ENCODE data around the gene CAPN15.

CAPN15 gene

DNA sequence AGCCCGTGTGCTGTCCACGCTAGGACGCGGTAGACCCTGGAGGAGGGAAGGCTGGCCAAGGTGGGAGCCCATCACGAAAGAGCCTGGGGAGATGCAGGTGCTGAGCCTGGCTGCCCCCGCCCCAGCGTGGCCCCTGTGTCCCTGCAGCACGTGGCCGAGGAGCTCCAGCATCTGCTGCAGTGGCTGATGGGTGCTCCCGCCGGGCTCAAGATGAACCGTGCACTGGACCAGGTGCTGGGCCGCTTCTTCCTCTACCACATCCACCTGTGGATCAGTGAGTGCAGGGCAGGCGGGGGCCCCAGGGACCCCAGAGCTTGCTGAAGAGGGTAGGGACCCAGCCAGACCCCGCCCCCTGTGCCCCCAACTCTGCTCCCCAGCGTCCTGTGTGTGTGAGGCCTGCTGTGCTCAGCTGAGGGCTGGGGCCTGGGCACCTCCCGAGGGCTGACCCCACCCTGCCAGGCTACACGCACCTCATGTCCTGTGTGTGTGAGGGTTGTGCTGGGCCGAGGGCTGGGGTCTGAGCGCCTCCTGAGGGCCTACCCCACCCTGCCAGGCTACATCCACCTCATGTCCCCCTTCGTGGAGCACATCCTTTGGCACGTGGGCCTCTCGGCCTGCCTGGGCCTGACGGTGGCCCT, 50.8 kb downstream of the CAPN15 start:
- no peak for DNase-seq (ENCODE audit: low spot score)

DNA sequence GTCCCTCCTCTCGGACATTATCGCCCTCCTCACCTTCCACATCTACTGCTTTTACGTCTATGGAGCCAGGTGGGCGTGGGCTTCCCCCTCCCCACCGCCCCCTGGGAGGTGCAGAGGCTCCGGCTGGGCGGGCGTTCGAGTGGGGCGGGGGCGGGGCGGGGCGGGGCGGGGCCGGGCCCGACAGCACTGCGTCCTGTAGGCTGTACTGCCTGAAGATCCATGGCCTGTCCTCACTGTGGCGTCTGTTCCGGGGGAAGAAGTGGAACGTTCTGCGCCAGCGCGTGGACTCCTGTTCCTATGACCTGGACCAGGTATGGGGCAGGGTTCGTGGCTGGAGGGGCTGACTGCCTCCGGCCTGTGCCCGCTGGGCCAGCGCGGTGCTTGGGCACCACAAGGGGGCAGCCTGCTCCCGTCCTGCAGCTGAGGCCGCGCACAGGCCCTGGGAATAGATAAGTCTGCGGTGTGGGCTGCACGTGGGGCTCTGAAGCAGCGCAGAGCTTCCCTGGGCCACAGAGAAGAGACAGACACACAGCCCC, 51.4 kb downstream of the CAPN15 start:
- DNase-seq (ENCODE audit: low spot score) = no peak

DNA sequence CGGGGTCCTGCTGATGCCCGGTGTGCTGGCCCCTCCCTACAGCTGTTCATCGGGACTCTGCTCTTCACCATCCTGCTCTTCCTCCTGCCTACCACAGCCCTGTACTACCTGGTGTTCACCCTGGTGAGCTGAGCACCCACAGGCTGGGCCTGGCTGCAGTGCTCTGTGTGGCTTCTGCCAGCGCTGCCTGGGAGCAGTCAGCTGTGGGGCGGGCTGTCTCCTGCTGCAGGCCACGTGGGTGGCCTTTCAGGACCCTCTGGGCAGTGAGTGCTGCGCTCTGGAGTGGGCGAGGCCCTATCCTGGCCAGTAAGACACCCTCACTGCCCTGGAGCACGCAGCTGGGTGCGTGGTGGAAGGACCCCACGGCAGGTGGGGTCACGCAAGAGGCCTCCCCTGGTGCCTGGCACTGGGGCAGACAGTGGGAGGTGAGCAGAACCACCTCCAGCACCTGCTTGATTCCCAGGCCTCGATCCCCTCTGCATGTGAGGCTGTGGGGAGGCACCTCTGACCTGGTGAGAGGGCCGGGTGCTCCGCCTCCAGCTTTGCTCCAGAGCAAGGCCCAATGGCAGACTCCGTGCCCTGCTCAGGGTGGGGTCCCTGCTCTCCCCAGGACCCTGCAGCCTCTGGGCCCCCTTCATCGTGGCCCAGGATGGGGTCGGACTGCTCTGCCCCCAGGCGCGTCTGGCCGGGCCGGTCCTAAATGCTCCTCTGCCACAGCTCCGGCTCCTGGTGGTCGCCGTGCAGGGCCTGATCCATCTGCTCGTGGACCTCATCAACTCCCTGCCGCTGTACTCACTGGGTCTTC, 52.8 kb downstream of the CAPN15 start:
- no peak for DNase-seq (ENCODE audit: low spot score)

DNA sequence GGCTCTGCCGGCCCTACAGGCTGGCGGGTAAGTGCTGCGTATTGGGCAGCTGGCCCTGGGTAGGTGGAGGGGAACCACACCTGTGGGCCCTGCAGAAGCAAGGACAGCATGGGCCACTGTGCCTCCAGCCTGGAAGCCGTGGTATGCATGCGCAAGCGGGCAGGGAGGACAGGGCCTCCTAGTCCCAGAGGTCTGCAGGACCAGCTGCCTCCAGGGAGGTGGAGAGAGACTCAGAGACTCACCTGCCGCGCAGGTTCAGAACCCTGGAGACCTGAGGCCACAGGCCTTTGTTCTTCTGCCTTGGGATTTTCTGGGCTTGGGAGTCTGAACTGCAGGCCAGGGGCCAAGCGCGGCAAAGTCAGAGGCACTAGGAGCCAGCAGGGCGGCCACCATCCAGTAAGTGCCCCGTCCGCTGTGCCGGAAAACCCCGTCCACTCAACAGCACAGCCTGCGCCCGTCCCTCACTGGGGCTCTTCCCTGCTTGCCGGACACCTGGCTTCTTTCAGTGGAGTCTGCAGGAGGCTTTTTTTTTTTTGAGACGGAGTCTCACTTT, 53.5 kb downstream of the CAPN15 start:
- DNase-seq (ENCODE audit: low spot score) = no peak

DNA sequence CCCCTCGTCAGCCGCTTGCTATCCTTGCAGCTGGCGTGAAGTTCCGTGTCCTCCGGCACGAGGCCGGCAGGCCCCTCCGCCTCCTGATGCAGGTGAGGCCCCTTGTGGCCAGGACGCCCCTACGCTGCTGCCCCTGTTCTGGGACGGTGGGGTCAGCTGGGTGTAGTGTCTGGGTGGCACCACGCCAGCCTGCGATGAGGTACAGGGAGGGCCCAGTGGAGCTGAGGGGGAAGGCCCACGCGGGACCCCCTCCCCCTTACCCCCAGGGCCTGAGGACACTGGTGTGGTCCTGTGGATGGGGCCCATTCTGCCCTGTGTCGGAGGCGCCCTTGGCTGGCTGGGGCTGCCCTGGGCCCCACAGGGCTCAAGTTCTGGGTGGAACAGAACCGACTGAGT, 54.7 kb downstream of the CAPN15 start:
- DNase-seq (ENCODE audit: low spot score) = no peak

DNA sequence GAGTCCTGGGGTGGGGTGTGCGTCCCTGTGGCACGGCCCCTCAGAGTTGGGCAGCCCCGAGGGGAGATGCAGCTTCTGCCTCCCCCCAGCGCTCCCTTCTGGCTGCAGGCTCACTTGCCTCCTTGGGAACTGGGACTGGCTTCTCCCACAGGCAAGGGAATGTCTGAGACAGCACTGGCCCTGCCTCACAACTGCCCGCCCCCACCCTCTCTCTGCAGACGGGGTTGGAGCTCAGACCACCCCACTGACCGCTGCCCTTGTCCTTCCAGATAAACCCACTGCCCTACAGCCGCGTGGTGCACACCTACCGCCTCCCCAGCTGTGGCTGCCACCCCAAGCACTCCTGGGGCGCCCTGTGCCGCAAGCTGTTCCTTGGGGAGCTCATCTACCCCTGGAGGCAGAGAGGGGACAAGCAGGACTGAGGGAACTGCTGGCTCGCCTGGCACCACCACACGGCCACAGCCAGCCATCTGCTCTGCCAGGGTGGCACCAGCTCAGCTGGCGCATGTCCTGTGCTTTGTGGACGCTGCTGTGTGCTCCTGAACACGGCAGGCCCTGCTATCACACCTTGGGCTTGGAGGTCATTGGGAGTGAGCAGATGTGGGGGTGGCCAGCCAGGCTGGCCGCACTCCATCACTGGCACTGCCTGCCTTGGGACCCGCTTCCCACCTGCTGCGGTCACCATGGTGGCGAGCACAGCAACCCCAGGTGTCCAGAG, 55.3 kb downstream of the CAPN15 start:
- no peak for DNase-seq (ENCODE audit: low spot score)

DNA sequence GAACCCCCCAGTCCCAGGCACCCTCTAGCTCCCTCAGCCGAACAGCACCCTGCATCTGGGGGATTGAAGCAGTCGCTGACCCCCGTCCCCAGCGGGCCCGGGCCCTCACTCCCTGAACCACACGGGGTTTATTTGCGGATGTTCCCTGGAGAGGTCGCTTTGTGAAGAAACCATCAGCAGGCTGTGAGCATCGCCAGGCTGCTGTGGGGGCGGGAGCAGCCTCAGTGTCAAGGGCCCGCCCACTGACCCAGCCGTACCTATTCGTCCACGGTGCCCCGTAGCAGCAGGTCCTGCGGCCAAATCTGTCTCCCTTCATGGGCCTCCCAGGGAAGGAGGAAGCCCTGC, 55.9 kb downstream of the CAPN15 start:
- no peak for DNase-seq (ENCODE audit: low spot score)

DNA sequence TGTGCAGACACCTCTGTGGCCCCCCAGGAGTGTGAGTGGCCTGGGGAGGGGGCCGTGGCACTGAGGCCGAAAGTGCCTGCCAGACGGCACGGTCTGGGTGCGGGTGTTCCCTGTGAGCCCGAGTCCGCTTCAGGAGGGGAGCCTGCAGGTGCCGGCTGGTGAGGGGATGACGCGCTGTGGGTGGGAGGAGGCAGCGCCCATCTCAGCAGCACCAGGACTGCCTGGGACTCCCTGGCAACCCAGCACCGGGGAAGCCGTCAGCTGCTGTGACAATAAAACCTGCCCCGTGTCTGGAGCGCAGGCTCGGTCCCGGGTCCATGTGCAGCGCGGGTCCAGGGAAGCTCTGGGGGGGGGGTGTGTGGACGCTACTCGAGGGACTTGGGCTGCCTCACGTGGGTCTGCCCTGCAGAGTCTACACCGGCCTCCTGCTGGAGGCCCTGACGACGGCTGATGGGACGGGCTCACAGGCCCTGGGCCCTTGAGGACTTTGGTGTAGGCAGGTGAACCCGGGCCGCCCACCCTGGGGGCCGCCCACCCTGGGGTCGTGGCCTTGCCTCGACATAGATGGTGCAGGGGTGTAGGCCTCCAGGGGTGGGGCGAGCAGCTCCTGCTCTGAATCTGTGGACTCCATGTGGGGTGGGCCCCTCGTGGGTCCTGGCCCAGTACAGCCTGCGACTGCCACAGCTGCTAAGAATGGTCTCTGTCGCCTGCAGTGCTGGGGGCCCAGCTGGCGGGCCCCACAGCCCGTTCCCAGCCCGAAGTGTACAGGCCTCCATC, 56.5 kb downstream of the CAPN15 start:
- no peak for DNase-seq (ENCODE audit: low spot score)

DNA sequence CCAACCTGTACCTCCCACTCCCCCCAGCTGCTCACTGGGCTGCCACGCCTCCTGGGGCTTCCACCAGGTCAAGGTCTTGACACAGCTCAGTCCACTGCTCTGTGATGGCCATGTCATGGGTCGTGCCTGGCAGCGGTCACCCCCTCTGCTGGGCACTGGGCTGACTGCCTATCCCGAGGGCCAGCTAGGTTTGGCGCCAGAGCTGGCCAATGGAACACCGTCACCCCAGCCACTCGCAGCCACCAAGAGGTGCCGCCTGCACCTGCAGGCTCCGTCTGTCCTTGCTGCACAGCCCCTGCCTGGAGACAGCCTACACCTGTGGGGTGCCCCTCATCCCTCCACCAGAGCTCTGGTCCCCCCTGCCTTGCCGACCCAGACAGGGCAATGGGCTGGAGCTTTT, 57.8 kb downstream of the CAPN15 start:
- no peak for DNase-seq (ENCODE audit: low spot score)

DNA sequence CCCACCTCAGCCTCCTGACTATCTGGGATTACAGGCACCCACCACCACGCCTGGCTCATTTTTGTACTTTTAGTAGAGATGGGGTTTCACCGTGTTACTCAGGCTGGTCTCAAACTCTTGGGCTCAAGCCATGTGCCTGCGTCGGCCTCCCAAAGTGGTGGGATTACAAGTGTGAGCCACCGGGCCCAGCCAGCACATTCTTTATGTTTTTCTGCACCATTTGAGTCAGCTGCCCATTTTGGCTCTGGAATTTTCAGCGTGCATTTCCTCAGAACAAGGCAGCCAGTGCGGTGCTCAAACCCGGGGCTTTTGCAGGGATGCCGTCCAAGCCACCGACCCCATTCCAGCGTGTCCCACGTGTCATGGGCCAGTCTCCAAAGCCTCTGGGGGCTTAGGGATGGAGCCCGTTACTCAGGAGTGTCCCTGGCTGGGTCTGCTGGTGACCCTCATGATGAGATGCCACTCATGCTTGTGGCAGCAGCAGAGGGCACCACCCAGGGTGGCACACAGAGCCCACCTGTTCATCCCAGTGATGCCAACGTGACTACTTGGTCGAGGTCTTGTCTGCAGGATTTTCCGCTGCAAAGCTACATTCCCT, 58.6 kb downstream of the CAPN15 start:
- no peak for DNase-seq (ENCODE audit: low spot score)

DNA sequence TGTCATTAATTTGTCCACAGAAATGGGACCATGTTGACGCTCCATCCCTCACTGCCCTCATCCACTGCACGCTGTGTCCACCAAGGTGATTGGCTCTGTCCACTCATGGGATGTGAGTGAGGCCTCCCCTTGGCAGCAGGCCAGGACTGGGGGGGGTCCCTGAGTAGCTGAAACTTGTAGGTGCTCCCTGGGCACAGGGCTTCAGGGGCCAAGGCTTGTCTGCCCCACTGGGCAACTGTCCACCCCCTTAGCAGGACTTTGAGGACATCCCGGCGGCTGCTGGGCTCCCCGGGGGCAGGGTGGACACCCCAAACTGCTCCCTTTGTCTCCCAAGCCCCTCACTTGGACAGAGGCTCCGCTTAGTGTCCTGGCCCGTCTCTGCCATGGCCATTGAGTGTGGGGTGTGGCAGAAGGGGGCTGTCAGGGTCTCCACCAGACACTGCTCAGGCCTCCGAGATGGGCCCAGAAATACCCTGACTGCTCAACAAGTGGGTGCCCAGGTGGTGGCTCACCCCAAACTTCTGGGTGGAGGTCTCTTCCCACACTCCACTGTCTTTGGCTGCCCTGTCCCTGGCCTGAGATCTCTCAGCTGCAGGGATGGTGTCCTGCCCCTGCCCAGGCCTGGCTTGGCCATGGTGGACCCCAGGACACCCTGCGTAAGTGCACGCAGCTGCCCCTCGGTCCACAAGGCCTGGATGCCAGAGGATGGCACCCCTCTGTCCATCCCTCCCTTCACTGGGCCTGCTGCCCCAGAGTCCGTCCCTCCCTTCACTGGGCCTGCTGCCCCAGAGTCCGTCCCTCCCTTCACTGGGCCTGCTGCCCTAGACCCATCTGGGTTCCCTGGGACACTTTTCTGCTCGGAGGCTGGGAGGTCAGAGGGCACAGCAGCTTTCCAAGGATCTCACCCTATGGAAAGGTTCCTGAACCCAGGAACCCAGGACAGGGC, 59.4 kb downstream of the CAPN15 start:
- no peak for DNase-seq (ENCODE audit: low spot score)

DNA sequence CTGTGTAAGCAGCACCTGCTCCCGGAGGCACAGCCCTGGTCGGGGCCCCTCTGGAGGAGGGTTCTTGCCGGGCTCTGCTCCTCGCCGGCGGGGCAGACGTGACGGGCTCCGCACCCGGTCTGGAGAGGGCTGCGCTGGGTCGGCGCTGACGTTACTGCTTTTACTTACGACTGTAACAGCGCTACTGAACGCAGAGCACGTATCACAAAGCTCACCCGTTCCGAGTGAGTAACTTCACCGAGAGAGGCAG, 61.1 kb downstream of the CAPN15 start:
- no peak for DNase-seq (ENCODE audit: low spot score)

DNA sequence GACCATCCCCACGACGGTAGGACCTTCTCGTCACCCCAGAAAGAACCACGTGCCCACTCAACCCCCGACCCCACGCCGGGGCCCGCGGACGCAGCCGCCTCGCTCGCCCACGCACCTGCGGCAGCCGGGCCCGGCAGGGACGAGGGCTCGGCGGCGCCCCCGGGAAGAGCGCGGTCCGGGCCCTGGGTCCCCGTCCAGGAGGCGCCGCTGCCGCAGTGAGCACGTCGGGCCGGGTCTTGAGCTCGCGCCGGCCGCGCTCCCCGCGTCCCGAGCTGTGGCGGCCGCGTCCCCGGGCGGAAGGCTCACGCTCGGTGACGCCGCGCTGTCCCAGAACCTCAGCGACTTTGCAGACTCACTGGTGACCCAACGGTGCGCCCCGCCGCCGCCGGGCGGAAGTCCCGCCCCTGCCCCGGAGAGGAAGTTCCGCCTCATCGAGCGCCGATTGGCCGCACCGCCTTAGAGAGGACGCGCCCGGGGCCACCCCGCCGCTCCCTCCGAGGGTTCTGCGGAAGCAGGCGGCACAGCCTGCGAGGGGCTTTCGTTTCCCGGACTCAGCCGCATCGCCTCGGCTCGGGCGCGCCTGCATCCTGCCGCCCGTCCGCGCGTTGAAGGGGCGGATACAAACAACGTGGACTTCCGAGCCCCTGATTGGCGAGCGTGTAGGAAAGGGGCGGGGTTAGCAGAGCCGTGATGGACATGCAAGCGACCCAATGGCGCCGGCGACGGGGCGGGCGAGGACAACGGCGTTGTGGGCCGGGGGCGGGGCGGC, 61.6 kb downstream of the CAPN15 start:
- DNase-seq (ENCODE audit: low spot score) = peak; percentile 93

DNA sequence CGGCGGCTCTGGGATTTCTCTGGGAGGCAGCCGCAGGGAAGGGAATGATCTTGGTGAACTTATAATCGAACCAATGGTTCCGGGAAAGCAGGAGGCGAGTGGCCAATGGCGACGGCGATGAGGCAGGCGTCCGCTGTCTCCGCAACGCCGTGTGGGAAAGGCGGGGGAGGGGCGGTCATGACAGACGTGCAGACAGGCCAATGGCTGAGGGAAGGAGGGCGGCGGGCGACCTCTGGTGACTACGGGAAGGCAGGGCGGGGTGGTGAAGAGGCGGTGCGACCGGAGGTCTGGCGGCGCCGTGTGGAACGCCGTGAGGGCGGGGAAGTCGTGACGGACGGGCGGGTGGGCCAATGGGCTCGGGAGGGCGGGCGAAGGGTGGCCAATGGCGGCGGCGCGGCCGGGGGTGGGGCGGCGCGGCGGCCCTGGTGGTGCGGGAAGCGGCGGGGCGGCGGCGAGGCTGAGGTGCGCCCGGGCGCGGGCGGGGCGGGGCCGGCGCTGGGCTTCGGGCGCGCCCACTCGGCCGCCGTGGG, 62.2 kb downstream of the CAPN15 start, which contains the start of gene RAB40C:
Gene RAB40C (plus strand): TSS at position 409 of the 530 bp plus-strand sequence. CDS start 226 bp downstream, outside the sequence.
- DNase-seq (ENCODE audit: low spot score) = peak; percentile 97

DNA sequence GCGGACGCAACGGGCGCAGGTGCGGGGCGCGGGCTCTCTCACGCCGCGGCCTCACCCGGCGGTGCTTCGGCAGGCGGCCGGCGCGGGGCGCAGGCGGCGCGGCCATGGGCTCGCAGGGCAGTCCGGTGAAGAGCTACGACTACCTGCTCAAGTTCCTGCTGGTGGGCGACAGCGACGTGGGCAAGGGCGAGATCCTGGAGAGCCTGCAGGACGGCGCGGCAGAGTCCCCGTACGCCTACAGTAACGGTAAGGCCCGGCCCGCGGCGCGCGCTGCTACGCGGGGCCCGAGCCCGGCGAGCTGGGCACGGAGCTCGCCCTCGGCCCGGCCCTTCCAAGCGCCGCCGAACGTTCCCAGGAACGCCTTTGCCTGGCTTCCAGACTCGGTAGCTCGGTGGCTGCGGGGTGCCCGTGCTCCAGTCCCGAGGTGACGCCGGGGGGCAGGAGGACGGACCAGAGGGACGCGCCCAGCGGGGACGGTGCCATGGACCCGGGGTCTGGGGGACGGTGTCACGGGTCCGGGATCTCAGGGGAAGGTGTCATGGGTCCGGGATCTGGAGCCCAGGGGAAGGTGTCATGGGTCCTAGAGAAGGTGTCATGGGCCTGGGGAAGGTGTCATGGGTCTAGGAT, 62.8 kb downstream of the CAPN15 start:
- DNase-seq (ENCODE audit: low spot score) = no peak

DNA sequence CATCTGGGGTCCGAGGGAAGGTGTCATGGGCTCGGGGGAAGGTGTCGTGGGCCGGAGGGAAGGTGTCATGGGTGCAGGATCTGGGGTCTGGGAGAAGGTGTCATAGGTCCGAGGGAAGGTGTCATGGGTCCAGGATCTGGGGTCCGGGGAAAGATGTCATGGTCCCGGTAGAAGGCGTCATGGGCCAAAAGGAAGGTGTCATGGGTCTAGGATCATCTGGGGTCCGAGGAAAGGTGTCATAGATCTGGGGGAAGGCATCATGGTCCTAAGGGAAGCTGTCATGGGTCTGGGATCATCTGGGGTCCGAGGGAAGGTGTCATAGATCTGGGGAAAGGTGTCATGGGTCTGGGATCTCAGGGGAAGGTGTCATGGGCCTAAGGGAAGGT, 63.3 kb downstream of the CAPN15 start:
- no peak for DNase-seq (ENCODE audit: low spot score)

DNA sequence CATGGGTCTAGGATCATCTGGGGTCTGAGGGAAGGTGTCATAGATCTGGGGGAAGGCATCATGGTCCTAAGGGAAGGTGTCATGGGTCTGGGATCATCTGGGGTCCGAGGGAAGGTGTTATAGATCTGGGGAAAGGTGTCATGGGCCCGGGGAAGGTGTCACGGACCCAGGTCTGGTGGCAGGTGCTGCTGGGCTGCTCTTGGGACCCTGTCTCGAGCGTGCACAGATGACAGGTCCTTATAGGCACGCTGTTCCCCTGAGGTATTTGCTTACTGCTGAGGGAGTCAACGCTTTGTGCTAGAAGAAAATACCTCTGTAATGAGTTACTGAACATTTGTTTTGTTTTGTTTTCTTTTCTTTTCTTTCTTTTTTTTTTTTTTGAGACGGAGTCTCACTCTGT, 63.7 kb downstream of the CAPN15 start:
- DNase-seq (ENCODE audit: low spot score) = no peak

DNA sequence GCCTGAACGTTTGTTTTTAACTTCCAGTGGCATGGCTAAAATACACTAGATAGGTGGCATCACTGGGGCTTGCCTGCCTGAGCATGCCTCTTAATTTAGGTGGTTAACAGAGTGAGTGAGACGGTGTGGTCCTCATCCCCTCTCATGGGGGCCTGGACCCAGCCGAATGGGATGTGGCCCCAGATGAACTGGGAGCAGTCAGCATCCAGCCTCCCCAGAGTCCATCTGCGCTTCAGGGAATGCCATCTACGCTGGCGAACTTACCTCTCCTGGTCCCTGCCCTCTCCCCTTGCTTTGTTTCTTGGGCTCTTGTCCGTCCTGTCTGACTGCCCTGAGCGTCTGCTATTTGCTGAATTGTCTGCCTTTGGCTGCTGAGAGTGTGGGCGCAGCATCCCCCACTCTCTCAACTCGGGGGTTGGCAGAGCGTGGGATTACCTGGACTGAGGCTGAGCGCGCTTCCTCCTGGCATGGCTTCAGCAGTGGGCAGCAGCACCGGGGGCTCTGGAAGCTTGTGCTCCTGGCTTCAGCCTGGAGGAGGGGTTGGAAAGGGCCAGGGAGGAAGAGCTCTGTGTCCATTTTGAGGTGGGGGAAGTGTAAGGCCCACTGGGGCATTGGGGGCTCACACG, 64.5 kb downstream of the CAPN15 start:
- no peak for DNase-seq (ENCODE audit: low spot score)

All from LoVo (cell line).